ENCODE results near the gene CISD3.

CISD3 gene

DNA sequence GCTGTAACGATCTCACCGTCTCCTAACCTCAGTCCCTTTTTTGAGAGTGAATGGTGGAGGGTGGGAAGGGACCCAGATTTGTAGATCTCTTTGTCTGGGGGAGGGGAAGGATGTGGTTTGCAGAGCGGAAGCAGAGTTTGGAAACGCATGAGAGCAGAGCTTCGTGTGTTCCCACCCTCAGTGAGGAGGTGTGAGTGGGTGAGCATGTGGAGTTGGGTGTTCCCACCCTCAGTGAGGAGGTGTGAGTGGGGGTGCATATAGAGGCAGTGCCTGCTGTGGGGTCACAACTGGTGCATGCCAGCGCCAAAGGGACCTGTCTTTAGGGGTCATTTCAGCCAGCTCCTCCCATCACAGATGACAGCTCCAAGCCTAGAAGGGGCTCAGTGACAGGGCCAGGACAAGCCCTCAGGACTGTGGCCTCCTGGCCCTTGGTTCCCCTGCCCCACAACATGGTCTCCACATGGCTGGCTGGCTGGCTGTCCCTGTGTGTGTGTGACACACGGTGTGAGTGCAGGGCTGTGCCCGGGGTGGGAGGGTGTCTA, 1.8 kb upstream of the CISD3 start:
- no peak for DNase-seq

DNA sequence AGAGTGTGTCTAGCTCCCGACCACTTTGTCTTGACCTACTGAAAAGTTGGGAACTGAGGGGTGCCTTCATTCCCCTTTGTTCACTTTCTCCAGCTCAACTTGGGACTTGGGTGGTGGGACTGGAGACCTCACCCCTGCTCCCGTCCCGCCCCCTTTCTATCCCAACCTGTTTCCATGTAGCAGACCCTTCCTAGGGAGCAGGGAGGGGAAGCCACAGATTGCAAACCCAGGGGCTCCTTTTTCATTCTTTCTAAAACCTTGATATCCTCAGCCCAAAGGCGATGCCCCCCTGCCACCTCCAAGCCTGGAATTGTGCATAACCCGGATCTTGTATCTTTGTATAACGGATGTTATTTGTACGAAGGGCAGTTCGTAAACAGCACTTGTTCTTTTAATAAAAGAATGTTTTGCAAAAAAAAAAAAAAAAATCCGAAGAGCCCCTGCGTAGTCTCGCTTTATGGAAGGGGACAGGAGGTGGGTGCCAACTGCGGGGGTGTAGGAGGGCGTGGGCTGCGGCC, 714 bp upstream of the CISD3 start:
- no peak for DNase-seq

DNA sequence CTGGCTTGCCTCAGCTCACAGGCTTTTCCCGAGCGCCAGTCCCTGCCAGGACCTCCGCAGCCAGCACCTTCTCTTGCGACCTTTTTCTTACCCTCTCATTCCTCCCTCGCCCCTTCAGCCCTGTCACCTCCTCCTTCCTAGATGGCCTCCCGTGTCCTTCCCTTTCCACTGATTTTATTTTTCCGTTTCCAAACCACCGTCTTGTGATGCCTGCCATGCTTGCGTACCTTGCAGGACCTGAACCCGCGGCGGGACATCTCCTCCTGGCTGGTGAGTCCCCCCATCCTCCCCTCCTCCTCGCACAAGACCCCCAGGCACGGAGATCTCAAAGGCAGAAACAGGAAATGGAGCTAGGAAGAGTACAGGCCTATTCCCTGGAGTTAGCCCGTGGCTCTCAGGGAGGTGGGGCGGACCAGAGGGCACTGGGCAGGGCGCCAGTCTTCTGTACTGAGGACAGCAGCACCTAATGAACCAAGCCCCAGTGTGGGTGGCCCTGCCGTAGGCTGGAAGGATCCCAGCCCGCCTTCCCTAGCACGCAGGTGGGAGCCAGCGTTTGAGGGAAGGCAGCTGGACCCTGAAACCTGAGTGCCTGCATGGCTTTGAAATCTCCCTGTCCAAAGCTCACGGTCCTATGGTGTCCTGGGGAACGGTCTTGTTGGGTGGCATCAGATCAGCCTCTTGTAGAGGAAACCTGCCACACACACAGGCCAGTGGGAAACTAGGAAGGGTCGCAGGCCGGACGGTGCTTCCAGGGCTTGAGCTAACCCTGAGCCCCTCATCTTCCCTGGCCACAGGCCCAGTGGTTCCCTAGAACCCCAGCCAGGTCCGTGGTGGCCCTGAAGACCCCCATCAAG, 612 bp downstream of the CISD3 start:
- peak; percentile 43 for DNase-seq

DNA sequence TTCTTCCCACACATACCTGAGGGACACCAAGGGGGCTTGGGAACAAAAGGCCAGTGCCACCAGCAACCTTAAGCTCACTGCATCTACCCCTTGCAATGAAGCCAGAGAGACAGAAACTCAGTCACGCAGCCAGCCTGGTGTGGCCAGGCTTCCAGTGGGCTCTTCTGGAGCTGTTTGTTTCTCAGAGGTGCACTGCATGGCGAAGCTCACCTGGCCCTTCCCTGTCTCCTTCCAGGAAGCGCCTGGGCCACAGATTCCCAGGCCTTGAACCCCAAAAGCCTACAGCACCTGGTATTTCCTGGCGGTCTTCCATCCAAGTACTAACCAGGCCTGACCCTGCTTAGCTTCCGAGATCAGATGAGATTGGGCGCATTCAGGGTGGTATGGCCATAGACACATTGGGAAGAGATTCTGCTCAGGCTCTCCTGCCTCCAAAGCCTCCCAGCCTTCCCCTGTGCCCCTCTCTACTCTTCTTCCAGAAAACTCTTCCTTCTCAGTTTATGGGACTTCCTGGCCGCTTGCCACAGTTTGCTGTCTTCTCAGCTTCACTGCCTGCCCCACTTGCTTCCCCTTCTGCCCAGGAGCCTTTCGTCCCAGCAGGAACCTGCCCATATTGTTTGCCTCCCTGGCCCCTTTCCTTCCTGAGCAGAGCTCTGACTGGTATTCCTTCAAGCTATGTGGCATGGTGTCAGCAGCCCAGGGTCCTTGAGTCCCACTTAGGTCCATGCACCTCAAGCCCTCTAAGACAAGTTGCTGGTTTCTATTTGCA, 1.6 kb downstream of the CISD3 start:
- no peak for DNase-seq

DNA sequence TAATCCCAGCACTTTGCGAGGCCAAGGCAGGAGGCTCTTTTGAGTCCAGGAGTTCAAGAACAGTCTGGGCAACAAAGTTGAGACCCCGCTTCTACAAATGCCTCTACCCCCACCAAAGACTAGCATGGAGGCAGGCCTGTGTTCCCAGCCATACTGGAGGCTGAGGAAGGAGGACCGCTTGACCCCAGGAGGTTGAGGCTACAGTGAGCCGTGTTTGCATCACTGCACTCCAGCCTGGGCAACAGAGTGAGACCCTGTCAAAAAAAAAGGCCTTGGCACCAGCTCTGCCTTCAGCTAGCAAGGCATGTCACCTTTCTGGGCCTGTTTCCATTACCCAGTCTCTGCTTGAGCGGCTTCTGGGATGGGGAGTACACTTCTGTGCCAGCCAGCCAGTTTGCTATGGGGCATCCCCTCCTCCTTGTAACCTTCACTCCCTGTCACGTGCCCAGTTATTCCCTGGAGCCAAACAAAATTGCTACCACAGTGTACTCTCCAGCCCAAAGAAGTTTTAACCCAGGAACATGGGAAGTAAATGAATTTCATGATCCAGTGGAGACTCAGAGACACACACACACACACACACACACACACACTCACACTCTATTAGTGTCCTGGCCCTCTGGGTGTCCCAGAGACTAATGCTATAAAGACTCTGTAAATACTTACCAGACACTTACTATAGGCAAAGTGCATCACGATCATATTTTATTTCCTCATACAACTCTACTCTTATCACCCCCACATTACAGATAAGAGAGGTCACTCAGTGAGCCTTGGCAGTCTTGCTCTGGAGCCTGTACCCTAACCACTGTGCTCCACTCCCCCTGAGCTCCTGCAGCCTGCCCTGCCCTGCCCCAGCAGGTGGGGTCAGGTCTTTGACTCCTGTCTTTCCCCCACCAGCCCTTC, 2.5 kb downstream of the CISD3 start:
- DNase-seq, result no peak

DNA sequence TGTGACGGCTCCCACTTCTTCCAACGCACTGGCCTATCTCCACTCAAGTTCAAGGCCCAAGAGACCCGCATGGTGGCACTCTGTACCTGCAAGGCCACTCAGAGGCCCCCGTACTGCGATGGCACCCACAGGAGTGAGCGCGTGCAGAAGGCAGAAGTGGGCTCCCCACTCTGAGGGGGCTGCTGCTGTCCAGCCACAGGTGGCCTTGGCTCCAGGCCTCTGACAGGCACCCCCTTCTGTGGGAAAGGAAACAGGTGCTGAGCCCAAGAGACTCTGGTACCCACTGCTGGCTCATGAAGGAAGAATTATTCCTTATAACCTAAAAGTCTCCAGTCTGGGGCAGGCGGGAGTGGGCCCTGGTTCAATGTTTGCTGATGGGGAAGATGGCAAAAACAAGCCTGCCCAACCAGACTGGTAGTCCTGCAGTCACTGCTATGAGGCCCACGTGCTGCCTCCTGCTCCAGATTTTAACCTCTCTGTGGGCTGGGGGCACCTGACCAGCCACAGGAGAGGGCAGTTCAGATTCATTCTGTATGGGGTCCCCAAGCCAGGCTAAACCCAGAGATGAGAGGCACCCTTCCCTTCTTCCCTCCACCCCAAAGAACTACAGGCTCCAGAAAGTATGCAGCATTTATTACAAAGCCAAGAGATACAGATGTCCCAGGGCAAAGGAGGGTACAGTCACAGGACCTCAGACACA, 3.3 kb downstream of the CISD3 start:
- DNase-seq, result no peak

DNA sequence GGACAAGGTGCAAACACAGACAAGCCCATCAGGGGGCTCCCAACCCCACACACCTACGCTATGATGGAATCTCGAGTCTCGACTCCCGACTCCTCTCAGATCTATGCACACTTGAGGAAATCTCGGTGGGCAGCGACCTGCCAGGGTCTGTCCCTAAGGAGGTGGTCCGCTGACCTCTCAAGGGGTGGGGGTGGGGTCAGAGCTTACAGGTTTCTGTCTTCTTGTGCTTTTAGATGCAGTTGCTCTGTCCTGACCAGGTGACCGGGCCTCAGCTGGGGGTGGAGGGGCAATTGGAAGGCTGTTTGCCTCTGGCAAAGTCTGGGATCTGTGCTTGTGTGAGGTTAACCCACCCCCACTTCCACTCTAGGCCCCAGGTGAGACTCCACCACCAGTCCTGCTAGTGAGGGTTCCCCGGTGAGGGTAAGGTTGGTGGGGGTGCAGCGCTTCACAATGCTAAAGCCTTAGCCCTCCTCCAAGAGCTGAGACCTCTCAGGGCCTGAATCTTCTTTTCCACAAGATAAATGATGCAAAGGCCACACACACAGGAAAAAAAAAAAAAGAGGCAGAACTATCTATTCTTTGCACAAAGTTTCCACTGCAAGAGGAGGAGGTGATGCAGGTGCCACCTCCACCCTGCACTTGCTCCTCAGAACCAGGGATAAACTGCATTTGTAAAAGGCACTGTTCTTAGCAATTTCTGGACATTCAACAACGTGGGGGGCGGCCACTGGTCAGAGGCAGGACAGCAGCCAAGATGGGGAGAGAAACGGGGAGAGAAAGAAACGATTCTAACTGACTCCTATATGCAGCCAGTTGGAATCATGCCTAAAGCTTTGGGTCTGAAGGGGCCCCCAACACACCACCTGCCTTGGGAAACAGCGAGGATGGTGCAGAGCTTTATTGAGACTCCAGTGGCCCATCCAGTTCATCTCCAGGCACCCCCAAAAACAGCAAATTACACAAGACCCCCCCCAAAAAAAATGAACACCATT, 4.1 kb downstream of the CISD3 start:
- no peak for DNase-seq

DNA sequence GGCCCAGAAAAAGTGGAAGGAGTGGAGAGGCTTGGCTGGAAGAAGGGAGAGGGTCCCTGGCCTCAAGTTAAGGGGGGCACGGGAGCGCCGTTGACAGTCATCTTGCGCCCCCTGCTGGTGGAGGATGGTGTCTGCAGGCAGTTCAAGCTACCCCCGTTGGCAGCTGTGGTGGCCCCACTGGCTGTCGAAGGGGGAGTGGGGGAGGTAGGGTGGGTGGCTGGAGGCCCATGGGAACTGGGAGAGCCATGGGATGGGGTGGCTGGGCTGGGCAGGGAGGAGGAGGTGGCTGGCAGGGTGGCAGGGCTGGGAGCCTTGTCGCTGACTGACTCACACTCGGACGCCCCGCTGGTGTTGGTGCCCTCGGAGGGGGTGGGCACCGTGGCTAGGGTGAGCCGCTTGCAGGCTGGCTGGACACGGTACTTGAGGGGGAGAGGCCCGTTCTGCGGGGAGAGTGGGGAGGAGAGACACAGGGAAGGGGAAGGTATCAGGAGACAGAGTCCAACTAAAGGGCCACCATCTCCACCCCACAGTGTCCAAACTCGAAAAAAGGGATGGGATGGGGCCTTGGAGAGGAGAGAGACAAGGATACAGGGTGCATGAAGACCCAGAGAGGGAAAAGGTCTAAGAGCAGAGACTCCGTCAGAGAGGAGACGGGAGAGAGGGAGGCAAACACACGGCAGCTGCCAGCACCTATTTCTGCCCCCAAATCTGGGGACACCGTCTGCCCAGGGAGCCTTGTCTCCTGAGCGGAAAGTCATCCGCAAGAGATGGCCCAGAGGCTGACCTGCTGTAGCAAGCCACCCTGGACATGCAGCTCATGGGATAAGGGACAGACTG, 5.2 kb downstream of the CISD3 start:
- DNase-seq, result no peak

DNA sequence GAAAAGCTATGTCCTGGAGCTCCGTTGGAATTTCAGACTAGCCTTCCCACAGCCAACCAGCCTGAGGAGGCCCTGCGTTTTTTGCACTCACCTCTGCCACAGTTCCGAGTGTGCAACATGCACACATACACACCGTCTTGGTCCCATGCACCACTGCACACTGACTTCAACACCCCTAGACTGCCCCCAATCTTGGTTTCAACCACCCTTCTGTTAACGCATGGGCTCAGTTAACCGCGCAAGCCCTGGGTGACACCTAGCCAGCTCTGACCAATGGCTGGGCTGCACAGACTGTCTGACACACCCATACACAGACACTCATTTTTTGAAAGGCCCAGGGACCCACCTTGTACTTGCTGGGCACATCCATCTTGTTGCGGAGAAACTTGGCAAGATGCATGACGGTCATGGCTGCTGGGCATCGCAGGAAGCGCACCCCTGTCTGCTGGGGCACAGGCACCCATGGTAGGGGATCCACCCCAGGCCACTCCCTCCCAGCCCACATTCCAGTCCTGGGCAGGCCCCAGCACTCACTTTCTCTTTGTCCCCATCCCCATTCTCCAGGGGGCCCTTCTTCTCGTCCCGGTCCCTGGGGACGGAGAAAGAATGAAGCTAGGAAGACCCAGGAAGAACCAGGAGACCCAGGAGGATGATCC, 8.0 kb downstream of the CISD3 start:
- DNase-seq, result no peak

DNA sequence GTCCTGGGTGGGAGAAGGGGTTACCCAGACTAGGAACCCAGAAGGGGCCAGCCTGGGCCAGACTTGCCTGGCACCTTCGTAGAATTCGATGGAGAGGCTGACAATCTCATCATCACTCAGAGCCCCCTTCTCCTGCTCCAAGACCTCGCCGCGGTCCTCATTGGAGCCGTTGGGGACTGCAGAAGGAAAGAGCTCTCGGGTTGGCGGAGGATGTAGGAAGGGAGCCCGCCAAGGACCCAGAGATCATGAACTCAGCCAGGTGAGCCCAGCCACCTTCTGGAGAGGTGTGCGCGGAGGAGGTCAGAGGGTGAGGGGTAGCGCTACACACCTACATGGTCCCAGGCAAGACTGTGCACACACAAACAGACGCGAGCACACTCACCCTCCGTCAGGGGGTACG, 8.5 kb downstream of the CISD3 start:
- no peak for DNase-seq

DNA sequence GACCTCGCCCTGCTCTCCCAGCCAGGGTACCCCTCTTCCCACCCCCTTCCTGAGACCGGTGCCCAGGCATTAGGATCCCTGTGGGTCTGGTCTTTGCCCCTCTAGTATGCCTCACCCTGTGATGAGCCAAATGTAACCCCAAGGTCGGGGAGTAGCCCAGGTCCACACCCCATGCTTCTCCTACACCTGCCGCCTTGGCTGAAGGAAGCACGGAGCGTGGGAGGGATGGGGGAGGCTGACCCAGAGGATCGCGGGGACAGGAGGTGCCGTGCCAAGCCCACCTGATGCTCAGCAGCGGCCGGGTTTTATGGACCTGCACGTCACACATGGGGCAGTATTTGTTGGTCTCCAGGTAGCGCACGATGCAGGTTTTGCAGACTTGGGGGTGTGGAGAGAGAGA, 9.2 kb downstream of the CISD3 start:
- DNase-seq, result no peak

DNA sequence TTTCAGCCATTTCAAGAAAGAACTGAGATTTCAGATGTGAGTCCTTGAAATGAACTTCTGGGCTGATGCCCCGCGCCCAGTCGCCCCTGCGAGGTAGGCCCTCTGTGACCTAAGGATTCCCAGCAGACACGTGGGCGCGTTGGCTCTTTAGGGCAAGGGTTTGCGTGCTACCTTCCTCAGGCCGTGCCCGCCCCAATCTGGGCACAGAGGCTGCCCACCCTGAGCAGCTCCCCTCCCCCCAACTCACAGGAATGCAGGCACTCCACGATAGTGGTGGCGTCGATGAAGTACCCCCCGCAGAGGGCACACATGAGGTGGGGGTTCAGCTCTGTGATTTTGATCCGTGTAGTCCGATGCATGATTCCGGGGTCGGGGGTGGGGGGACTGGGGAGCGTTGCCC, 9.9 kb downstream of the CISD3 start:
- no peak for DNase-seq

DNA sequence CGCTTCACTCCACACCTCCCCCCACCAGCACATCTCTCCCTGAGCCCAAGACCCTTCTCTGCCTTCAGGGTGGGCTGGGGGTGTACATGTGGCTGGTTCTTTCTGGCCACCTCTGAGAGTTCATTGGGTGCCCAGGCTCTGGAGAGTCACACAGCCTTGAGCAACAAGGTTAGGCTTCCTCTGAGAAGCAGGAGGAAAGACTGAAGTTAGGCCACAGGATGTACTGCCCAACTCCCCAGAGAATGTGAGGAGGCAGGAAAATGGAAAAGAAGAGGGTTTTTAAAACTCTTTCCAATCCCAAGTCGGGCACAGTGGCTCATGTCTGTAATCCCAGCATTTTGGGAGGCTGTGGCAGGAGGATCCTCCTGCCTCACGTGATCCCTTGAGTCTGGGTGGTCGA, 10.7 kb downstream of the CISD3 start:
- DNase-seq, result no peak

DNA sequence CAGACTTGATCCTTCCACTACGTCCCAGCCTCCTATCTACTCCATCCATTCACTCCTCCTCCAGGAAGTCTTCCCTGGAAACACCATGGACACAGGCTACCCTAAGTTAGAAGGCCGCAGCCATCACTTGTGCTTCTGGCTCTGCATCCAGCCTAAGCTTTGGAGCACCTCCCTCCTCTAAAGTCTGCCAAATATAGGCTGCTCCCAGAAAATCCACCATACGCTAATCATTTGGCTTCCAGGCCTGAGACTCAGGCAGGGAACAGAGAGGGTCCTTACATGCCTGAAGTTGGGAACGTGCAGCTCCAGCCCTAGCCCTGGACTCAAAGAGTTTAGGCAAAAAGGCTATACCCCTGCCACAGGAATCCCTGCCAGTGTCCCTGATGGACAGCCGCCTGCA, 11.3 kb downstream of the CISD3 start:
- DNase-seq, result no peak

DNA sequence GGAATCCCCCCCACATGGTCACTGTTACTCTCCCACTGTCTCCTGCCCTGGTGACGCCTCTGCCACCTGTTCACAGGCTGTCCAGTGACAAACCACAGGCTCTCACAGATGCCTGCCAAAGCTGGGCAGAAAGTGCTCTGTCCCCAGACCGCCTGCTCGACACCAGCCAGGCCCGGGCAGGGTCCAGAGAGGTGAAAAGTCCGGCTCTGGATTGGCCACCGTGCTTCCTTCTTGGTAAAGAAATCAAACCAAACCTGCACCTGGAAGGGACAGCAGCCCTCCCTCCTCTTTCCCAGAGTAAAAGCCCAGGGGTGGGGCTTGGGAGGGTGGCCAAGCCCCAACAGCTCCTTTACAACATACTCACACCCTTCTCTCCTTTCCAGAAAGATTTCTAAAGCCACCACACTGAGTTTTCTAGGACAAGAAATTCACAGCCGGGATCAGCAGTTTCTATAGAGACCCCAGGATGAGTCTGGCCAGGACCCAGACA, 11.8 kb downstream of the CISD3 start:
- no peak for DNase-seq

DNA sequence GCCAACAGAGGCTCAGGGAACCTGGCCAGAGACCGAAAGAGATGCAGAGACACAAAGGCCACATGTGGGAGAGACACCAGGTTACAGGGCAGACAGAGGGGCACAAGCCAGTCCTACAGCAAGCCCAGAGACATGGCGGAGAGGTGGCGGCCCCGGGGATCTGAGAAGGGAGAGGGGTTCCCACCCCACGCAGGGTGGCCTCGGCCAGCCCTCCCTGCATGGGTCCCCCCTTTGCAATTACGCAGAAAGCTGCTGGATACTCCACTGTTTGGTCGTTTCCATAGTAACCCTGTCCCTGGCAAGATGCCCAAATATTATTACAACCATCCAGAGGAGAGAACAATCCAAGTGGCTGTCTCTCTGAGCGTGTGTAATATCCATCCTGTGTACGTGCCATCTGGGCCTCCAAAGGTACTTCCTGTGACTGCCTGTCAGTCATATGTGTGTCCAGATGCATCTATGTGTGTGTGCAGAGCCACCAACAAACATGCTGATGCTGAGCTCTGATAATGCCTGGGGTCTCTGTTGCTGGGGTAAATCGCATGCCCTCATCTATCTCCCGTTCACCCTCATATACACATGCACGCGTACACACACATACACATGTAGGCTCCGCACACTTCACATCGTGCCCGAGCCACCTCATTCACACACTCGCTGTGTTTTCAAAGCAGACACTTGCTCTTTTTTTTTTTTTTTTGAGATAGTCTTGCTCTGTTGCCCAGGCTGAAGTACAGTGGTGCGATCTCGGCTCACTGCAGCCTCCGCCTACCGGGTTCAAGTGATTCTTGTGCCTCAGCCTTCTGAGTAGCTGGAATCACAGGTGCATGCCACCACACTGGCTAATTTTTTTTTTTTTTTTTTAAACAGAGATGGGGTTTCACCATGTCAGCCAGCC, 12.5 kb downstream of the CISD3 start:
- DNase-seq, result peak; percentile 85

DNA sequence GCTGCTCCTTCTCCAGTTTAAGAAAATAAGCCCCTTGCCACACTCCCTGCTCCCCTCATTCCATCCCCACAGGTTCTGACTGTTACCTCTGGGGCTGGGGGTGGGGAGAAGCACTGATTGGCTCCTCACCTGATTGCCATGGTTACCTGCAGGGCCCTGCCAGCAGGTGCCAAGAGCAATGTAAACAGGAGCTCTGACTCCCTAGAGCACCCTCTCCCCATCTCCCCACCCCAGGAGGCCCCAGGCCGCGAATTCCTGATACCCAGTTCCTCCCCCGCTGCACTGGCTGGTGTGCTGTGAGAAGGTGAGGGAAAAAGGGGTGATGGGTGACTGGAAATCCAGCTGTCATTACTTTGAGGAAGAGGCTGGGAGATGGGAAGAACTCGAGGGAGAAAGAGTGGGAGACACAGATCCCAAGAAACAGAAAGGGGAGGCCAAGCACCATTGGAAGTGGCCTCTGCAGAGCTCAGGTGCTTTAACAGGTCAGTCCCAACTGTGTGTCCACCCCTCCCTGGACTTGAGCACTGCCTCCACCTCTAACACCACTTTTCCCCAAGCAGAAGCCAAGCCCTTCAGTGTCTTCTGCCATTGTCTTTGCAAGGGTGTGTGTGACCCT, 13.5 kb downstream of the CISD3 start:
- no peak for DNase-seq

Data from fibroblast of skin of abdomen (primary cell).